ENCODE data around the gene PRPF6.

Gene PRPF6

DNA sequence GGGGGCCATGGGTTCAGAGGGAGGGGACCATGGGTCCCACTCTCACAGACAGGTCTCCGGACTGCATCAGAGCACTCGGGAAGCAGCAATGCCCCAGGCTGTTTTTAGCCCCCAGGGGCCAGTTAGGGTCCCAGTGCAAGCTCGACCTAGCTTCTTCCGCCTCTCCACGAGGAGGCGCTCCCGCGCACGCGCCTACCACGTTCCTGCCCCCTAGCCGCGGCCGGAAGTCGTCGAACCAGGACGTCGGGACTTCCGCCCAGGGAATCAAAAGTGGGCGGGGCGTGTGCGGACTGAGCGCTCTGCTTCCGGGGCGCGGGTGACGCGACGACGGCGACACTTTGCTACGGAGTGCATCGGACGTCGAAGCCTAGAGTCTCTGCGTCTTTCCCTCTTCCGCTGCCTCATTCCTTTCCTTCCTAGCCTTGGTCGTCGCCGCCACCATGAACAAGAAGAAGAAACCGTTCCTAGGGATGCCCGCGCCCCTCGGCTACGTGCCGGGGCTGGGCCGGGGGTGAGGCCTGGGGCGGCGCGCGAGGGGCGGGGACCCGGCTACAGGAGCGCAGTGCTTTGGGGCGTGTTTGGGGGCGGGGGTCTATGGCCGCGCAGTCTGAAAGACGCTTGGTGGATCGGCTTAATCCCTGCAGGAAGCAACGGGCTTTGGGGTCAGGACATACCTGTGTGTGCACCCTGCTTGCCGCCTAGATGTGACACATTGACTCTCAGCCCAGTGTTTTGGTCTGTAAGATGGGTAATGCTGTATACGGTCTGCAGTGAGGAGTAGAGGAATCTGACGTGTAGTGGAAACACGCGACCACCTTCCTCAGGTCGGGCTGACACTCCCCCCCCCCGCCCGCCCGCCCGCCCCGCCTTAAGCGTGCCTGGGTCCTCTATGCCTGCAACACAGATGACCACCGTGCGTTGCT lies at the start of gene PRPF6:
PRPF6 (plus strand) TSS at position 327 of the 923 bp plus-strand sequence; CDS start at position 441, 114 bp downstream.
- DNase-seq = peak; percentile 91 to 99

GRCh38 chr20:63931735-63932134 lies 49.2 kb upstream of the PRPF6 start:
- DNase-seq = no peak

GRCh38 chr20:63932606-63933160 lies 48.2 kb upstream of the PRPF6 start:
- no peak for DNase-seq

DNA sequence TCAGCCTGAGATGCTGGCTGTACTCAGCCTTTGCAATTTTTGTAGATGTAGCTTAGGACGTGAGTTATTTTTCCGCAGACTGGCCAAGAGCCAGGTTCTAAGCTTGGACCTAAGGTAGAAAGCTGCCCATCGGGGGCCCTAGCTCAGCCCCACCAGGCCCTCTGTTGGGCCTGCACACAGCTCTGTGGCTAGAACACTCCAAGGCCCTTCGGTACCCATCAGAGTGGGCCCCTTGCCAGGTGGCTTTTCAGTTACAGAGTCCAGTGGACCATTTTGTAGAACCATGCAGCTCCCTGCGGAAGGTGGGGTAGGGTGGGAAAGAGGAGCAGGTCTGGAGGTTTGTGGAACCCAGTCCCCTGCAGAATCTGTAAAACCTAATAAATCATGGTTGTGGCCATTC lies 47.3 kb upstream of the PRPF6 start:
- DNase-seq = no peak

- DNase-seq = no peak
These were observed 46.5 kb upstream of the PRPF6 start for GRCh38 chr20:63934271-63935068.

GRCh38 chr20:63935447-63935846 lies 45.5 kb upstream of the PRPF6 start:
- no peak for DNase-seq

GRCh38 chr20:63937596-63937995 lies 43.3 kb upstream of the PRPF6 start:
- no peak for DNase-seq

GRCh38 chr20:63939061-63939935 lies 41.6 kb upstream of the PRPF6 start:
- no peak for DNase-seq

DNA sequence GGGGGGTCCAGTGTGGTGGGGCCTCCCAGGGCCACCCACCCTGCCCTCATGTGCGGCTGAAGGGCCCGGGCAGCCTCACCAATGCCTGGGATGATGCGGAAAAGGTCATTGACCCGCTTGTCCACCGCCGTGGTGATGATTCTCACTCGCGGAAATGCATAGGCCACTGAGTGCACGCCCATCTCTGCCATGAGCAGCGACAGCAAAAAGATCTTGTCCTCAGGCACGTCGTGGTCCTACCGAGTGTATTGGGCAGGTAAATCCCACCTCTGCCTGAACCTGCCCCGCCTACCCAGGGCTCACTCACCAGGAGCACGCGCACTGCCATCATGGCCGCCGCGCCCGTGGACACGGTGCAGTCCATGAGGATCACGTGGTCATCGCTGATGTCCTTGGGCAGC lies 40.9 kb upstream of the PRPF6 start:
- DNase-seq = no peak

DNA sequence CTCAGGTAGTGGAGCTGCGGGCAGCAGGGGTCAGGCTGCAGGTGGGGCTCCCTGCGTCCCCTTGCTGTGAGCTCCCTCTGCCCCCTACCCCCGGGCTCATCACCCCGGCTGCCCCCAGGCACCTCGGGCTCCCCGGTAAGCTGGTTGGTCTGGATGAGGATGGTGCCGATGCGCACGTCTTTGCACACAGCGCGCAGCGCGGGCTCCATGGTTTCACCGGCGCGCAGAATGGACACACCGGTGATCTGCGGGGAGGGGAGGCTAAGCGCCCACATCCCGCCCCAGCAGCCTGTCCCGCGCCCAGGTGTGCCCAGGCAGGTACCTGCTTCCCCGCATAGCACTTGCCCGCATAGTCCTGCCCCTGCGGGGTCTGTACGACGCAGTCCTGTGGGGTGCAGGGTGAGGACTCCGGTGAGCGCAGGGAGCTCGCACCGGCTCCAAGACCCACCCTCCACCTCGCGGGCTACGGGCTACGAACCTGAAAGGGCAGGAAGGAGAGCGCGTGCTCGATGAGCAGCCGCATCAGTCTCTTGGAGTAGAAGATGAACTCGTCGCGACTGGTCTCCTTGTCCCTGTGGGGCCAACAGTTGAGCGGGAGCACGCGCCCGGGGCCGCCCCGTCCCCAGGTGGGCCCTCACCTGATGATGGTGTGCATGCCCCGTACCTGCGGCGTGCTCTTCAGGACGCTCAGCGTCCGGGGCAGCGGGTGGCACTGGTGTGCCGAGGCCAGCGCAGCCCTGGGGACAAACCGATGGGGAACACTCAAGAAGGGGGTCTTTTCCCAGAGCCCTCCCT lies 40.3 kb upstream of the PRPF6 start:
- DNase-seq = no peak

DNA sequence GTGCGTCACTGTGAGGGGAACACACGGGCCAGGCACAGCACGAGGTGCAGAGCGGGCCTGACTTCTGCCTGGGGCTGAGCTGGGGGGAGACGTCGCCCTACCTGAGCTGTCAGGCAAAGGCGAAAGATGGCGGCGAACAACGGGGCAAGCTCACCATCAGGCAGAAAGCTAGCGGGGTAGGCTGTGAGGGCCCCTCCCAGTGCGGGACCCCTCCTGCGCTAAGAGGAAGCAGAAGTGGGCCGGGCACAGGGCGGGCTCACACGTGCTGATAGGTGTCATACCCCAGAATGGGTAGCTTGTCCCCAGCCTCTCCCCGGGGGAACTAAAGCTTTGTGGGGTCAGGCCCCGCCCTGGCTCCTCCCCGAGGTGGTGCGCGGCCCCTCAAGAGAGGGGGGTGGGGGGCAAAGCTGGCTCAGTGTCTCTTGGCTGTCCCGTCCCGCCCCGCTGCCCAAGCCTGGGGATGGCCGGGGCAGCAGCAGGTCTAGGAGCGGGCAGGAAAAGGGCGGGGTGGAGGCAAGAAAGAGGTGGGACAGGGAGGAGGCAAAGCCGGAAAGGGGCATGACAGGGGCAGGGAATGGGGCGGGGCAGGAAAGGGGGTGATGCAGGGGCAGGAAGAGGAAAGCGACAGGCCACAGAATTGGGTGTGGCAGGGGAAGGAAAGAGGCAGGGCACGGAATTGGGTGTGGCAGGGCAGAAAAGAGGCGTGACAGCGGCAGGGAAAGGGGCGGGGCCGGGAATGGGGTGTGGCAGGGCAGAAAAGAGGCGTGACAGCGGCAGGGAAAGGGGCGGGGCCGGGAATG lies 39.5 kb upstream of the PRPF6 start:
- DNase-seq = no peak

DNA sequence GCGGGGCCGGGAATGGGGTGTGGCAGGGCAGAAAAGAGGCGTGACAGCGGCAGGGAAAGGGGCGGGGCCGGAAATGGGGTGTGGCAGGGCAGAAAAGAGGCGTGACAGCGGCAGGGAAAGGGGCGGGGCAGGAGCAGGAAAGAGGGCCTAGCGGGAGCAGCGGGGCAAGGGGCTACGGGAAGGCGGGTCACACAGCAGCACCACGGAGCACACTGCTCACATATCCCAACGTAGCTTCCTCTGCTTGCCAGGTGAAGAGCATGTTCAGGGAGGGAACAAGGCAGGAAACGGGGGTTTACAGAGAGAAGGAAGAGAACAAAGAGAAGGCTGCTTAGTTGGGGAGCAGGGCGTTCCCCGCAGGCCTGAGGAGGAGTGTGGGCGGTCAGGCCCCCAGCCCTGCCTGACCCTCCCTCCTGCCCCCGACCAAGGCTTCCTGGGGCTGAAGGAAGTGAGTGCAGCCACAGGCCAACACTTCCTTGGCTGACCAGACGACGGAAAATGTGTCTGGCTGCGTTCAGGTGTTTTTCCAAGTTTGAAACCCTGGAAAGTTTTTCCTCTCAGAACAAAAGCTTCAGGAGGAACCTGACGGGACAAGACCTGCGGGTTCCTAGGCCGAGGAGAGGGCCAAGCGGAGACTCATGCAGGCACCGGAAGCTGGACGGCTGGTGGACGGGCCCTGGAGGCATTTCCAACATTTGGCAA lies 38.5 kb upstream of the PRPF6 start:
- DNase-seq = peak in 1 of 2 experiments; percentile 29

GRCh38 chr20:63942969-63943807 lies 37.7 kb upstream of the PRPF6 start:
- no peak for DNase-seq

DNA sequence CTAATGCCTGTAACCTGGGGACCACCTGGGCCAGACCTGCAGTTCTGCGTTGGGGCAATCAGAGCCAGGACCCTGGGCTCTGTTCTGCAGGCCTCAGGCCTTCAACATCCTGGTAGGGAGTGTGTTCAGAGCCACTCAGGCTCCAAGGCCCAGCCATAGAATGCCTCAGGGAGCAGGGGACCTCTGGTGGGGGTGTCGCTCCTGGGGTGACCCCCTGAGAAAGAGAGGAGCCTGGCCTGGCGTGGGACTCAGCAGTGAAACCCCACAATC lies 37.2 kb upstream of the PRPF6 start:
- DNase-seq = no peak

GRCh38 chr20:63944078-63944941 lies 36.6 kb upstream of the PRPF6 start:
- no peak for DNase-seq

DNA sequence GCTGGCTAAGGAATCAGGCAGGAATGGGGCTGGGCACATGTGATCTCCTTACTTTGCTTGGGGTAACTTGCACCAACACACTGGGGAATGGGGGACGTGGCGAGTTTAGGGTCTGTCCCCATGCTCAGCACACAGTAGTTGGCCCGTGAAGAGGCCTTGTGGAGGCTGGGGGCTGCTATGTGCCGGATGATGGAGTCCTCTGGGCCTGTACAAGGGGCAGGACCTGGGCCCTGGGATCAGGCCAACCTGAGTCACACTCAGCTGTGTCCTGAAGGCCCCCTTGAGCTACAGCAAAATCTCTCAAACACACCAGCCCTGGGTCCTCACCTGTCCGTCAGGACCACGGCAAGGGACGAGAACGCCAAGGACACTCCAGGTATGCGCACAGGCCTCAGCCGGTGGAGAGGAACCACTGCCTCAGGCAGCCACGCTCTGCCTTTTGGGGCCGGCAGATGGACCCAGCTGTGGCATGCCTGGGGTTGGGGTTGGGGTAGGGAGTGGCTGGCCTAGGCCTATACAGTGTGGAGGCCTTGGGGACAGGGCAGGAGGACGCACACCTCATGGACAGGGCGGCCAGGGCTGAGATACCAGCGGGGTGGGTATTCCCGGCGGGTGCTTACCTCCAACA lies 35.8 kb upstream of the PRPF6 start:
- no peak for DNase-seq

DNA sequence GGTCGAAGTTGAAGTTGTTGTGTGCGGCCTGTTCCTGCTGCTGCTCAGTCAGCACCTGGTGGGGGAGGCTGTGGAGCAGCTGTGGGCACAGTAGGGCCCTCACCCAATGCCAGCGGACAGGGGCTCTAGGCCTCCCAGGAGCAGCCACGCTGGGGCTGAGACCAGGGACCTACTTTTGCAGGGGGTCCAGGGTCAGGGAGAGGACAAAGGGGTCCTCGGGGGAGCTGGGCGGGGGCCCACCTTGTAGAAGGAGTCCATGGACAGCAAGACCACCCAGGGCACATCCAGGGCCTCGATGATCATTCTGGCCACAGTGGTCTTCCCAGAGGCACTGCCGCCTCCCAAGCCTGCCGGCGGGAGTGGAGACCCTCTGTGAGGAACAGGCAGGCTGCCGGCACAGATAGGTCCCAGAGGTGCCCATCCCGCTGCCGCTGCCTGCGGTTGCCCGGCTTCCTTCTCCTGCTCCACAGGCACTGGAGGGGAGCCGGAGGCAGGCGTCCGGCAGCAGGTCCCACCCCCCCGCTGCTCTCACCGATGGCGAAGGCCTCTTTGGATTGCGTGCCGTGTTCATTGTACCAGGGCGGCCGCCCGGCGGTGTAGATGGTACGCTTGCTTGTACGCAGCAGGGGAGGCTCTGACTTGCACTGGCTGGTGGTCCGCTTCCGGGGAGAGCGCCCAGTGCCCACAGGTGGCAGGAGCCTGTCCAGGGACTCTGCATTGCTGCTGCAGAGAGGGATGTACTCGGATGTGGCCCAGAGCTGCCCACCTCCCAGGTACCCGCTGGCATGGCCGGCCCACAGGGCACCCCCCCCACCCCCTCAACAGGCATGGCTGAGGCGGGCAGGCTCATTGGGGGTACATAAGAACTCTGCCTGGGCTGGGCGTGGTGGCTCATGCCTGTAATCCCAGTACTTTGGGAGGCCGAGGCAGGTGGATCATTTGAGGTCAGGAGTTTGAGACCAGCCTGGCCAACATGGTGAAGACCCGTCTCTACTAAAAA lies 34.7 kb upstream of the PRPF6 start:
- DNase-seq = no peak
